PC-9 (cell line): ENCODE measurements around the gene ALG6. TPM values are rescaled to one million over a fixed set of nuclear protein-coding genes. Genes with fewer than 3 reads are reported as not detected.
"Not testable (repeated sequence)": the region's sequence is repeated elsewhere in the genome, so short reads cannot be mapped to it uniquely, and the experiment has no call there.

ENCODE experiments used
- BruUV-seq: library from RNA; stranded (reverse); fragments of 400-500 nt; replicated peaks from 2 replicates; lab custom pipeline; 2021; lab: Mats Ljungman, UMichigan
- CTCF ChIA-PET: fragments of 300-600 bp; sonication (Branson Sonifier 250); formaldehyde crosslinking; loops from one replicate; lab custom pipeline; 2022; ENCODE audit warnings: antibody characterized with exemption; lab: Charles Lee
- POLR2A ChIA-PET: fragments of 300-600 bp; sonication (Branson Sonifier 250); formaldehyde crosslinking; loops from one replicate; lab custom pipeline; 2022; ENCODE audit warnings: antibody characterized with exemption; ENCODE audit not compliant: unreplicated experiment; lab: Charles Lee
- DNase-seq, 2 experiments: peaks; one replicate each; pipeline versions ENCODE4 v3.0.0 to v3.0.0-alpha.2; 2015 to 2022; ENCODE audit warnings: mixed read lengths in 1 of 2
- H2AFZ ChIP-seq: fragments of 200-600 bp; sonication (generic); 2 replicates; pipeline ENCODE4 v1.8.1; 2017; ENCODE audit warnings: antibody characterized with exemption
- H3F3A ChIP-seq: fragments of 200-600 bp; sonication (generic); 2 replicates; pipeline ENCODE4 v1.8.1; 2017; ENCODE audit warnings: antibody characterized with exemption, mild to moderate bottlenecking, low read depth; ENCODE audit not compliant: insufficient read depth
- H3K27ac ChIP-seq: fragments of 200-600 bp; sonication (generic); 2 replicates; pipeline ENCODE4 v1.6.1; 2016; ENCODE audit warnings: mixed run types
- H3K27me3 ChIP-seq: fragments of 200-600 bp; sonication (generic); 2 replicates; pipeline ENCODE4 v1.6.1; 2016; ENCODE audit warnings: low read depth, mixed run types; ENCODE audit not compliant: insufficient read depth
- H3K36me3 ChIP-seq: fragments of 200-600 bp; sonication (generic); 2 replicates; pipeline ENCODE4 v1.6.1; 2016; ENCODE audit warnings: low read depth, mixed run types
- H3K4me1 ChIP-seq: fragments of 200-600 bp; sonication (generic); replicated peaks from 2 replicates; pipeline ENCODE4 v1.6.1; 2016; ENCODE audit warnings: mixed run types; ENCODE audit not compliant: insufficient read depth
- H3K4me2 ChIP-seq: fragments of 200-600 bp; sonication (generic); 2 replicates; pipeline ENCODE4 v1.6.1; 2017; ENCODE audit warnings: mixed run types
- H3K4me3 ChIP-seq: fragments of 200-600 bp; sonication (generic); 2 replicates; pipeline ENCODE4 v1.6.1; 2016; ENCODE audit warnings: mixed run types
- H3K79me2 ChIP-seq: fragments of 200-600 bp; sonication (generic); 2 replicates; pipeline ENCODE4 v1.6.1; 2017; ENCODE audit warnings: low read depth, mixed run types
- H3K9me2 ChIP-seq: fragments of 200-600 bp; sonication (generic); 2 replicates; pipeline ENCODE4 v1.8.1; 2017; ENCODE audit warnings: mild to moderate bottlenecking; ENCODE audit not compliant: insufficient read depth
- H3K9me3 ChIP-seq: fragments of 200-600 bp; sonication (generic); 2 replicates; pipeline ENCODE4 v1.8.1; 2016; ENCODE audit warnings: low read depth; ENCODE audit not compliant: insufficient read depth
- H4K20me1 ChIP-seq: fragments of 200-600 bp; sonication (generic); 2 replicates; pipeline ENCODE4 v1.8.1; 2017; ENCODE audit not compliant: insufficient read depth
- CTCF ChIP-seq: fragments of 200-600 bp; sonication (generic); conservative IDR thresholded peaks from 2 replicates; pipeline ENCODE4 v1.6.1; 2017; ENCODE audit warnings: mixed run types, antibody characterized with exemption, mild to moderate bottlenecking, moderate library complexity
- EZH2 ChIP-seq: fragments of 200-600 bp; sonication (generic); IDR thresholded peaks from 2 replicates; pipeline ENCODE4 v1.8.0; 2017; ENCODE audit warnings: antibody characterized with exemption, low read depth
- intact Hi-C: fragments of 100-400 bp; cut with micrococcal nuclease; formaldehyde crosslinking; loops from one replicate; pipeline ENCODE4 v1.10.0; 2022; ENCODE audit not compliant: unreplicated experiment
- total RNA-seq: library from RNA; stranded (reverse); gene quantifications from 2 replicates; pipeline ENCODE4 v1.2.3, GENCODE V29; 2021

The ALG6 gene
- total RNA-seq, 1 experiment from 2014 or later, result 14.7 TPM

- intact Hi-C loops, result no loop called here
These were observed 99.3 kb downstream of the ALG6 start for GRCh38 chr1:63466759-63467158.

GRCh38 chr1:63468683-63469082, 101.3 kb downstream of the ALG6 start:
- H3K36me3 ChIP-seq, H3K4me3 ChIP-seq, H3F3A ChIP-seq, BruUV-seq, CTCF ChIA-PET, H3K79me2 ChIP-seq, H3K27me3 ChIP-seq, intact Hi-C loops, DNase-seq, H3K27ac ChIP-seq, H2AFZ ChIP-seq, H4K20me1 ChIP-seq, H3K4me1 ChIP-seq, H3K4me2 ChIP-seq, H3K9me2 ChIP-seq, POLR2A ChIA-PET: not testable (repeated sequence)
- peaks cover 13% of the 10 kb centered on the region; the same call in 1 of the 2 replicates for H3K9me3 ChIP-seq

More at GRCh38 chr1:63466759-63467158, 99.3 kb downstream of the ALG6 start:
- peaks cover 11% of the 10 kb centered on the region for H3K36me3 ChIP-seq
- H3K27me3 ChIP-seq, result no peaks in the 10 kb centered on the region
- H2AFZ ChIP-seq, result no peak overlapping the region
- no peaks in the 10 kb centered on the region for H3K4me1 ChIP-seq
- no peak overlapping the region for H3K27ac ChIP-seq
- no peaks in the 10 kb centered on the region for H4K20me1 ChIP-seq
- CTCF ChIA-PET, result no interaction called here
- peaks cover 21% of the 10 kb centered on the region; the same call in 1 of the 2 replicates for H3K9me3 ChIP-seq
- no peaks in the 10 kb centered on the region for H3K79me2 ChIP-seq
- no peaks in the 10 kb centered on the region for H3K9me2 ChIP-seq
- no peak for TF ChIP-seq EZH2
- TF ChIP-seq CTCF, result no peak
- H3K4me2 ChIP-seq, result no peak overlapping the region
- POLR2A ChIA-PET, result no interaction called here
- no TSS peak for BruUV-seq
- no peak for DNase-seq
- no peak overlapping the region for H3K4me3 ChIP-seq
- peaks cover 3% of the 10 kb centered on the region; the same call in 1 of the 2 replicates for H3F3A ChIP-seq

GRCh38 chr1:63475761-63476160, 108.3 kb downstream of the ALG6 start:
- Histone ChIP-seq H4K20me1 (no peaks in the 10 kb centered on the region), H3K4me2 (no peak overlapping the region), H3K9me3 (peaks cover 2% of the 10 kb centered on the region; the same call in 1 of the 2 replicates), H3K4me3 (no peak overlapping the region), H3K27me3 (no peaks in the 10 kb centered on the region), H3K9me2 (no peaks in the 10 kb centered on the region), H3K79me2 (no peaks in the 10 kb centered on the region), H3K36me3 (no peaks in the 10 kb centered on the region), H3K4me1 (no peaks in the 10 kb centered on the region), H2AFZ (no peak overlapping the region), H3F3A (peaks cover 3% of the 10 kb centered on the region; the same call in 1 of the 2 replicates), H3K27ac (no peak overlapping the region)
- DNase-seq, result no peak
- POLR2A ChIA-PET, result no interaction called here
- intact Hi-C loops, result no loop called here
- CTCF ChIA-PET, result no interaction called here
- TF ChIP-seq CTCF (no peak), EZH2 (no peak)
- no TSS peak for BruUV-seq

- no peaks in the 10 kb centered on the region for H3K27me3 ChIP-seq
- ChIA-PET CTCF (no interaction called here), POLR2A (no interaction called here)
- no peak overlapping the region for H3K4me2 ChIP-seq
- no peak overlapping the region for H2AFZ ChIP-seq
- no peaks in the 10 kb centered on the region for H3K9me2 ChIP-seq
- no peak overlapping the region for H3K4me3 ChIP-seq
- H3K36me3 ChIP-seq, result no peaks in the 10 kb centered on the region
- H3F3A ChIP-seq, result no peaks in the 10 kb centered on the region
- H3K4me1 ChIP-seq, result no peaks in the 10 kb centered on the region
- no peak for DNase-seq
- H3K27ac ChIP-seq, result no peak overlapping the region
- H3K9me3 ChIP-seq, result no peaks in the 10 kb centered on the region
- H3K79me2 ChIP-seq, result no peaks in the 10 kb centered on the region
- intact Hi-C loops, result no loop called here
- H4K20me1 ChIP-seq, result no peaks in the 10 kb centered on the region
- TF ChIP-seq CTCF, result no peak
- no peak for TF ChIP-seq EZH2
- no TSS peak for BruUV-seq
These were observed 112.6 kb downstream of the ALG6 start for GRCh38 chr1:63480057-63480456.
